Activated T-cell treated with anti-CD3 and anti-CD28 coated beads for 1 hour (primary cell): ENCODE results near the gene ZBTB18.

Source experiments
- DNase-seq: peaks from one replicate; pipeline ENCODE4 v3.0.0-alpha.2; 2020; ENCODE audit warnings: low read depth

Gene ZBTB18

DNA sequence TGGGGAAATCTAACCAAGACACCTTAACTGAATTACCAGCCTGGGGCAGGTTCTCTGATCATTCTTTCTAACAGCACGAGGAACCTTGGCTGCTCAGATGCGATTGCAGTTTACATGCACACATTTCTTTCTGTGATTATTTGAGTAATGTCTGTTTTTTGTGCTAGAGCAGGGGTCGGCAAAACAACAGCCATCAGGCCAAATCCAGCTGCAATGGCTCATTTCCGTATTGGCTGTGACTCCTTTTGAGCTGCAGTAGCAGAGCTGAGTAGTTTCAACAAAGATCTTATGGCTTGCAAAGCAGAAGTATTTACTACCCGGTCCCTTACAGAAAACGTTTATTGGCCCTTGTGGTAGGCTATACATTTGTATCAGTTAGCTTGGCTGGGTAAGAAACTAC, 37.1 kb downstream of the ZBTB18 start:
- no peak for DNase-seq

DNA sequence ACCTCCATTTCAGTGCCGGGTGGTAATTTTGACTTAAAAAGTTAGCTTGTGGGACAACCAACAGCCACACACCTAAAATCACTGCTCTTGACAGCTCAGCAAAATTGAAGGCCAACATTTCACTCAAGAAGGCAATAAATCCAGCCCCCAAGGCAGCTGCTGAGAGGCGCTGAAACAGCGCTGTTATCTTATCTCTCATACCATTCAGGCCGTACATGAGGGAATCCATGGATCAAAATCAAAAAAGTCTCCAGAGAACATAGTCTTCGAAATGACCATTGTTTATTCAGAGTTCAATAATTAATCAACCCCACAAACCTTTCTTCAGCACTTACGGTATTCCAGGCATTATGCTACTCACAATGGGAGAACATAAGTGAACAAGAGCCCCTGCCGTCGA, 38.5 kb downstream of the ZBTB18 start:
- no peak for DNase-seq

DNA sequence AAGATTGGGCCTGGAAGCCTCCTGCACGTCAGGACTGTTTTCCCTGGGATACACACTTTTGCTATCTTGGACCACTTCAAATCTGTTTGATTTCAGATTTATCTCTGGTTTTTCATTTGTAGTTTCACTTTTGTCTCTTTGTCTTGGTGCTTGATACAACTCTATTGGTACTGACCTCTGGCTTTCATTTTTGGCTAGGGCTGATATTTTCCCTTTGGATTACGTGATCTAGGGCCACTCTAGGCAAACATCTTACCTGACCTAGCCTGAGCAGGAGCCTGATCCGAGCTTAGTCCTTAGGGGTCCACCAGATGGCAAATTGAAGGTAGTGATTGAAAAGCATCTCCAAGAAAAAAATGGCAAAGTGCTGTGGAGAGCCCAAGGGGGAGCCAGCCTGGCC, 39.6 kb downstream of the ZBTB18 start:
- DNase-seq, result no peak

DNA sequence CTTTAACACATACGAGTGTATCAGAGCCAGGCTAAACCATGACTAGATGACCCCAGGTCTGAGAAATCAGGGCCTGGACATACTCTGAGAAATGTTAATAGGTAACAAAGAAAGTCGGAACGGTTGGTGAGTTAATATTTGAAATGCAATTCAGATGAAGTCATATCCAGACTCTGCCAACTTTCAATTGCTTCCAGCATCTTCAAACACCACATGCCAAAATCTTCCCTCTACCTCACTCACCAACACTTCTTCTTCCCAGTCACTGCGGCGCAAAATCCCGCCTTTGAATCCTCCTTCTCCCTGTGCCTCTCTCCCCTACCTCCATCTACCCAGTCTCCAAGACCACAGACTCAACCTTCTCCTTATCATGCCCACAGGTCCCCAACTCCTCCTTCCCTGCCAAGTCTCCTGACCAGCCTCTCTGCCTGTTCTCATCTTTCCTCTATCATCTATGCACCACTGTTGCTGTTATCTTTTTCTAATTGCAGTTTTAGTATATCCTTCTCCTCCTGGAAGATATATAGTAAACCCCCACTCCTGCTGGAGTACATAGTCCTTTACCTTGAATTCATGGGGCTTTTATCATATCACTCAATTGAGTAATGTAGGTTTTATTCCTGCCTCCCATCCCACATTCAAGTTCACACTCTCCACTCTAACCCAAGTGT, 41.3 kb downstream of the ZBTB18 start:
- no peak for DNase-seq

DNA sequence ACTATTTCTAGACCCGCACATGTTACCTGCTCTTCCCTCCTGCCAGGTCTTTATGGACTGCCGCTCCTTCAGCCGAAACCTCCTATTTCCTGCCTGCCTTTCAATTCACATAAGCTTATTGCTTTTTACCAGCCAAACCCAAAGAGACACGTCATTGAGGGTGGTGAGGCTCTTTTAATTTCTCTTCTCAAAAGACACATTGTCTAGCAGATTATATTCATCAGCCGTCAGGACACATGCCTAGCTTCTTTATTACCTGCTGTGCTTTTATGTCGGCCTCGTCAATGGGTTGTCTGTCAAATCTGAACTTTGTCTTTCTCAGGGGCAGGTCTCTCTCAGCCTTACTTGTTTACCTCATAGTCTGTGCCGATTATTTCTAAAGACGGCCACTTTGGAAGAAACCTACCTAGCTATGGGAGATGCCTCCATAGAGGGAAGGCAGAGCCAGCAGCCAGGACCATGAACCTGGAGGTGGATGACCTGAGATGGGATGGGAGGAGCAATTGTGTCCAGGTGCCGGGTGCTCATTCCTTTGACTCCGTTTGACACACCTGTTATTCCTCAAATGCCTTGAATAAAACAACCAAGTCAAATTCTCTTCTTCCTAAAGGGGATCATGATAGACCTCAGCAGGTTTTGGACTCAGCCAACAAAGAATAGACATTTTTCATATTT, 42.0 kb downstream of the ZBTB18 start:
- DNase-seq, result no peak

DNA sequence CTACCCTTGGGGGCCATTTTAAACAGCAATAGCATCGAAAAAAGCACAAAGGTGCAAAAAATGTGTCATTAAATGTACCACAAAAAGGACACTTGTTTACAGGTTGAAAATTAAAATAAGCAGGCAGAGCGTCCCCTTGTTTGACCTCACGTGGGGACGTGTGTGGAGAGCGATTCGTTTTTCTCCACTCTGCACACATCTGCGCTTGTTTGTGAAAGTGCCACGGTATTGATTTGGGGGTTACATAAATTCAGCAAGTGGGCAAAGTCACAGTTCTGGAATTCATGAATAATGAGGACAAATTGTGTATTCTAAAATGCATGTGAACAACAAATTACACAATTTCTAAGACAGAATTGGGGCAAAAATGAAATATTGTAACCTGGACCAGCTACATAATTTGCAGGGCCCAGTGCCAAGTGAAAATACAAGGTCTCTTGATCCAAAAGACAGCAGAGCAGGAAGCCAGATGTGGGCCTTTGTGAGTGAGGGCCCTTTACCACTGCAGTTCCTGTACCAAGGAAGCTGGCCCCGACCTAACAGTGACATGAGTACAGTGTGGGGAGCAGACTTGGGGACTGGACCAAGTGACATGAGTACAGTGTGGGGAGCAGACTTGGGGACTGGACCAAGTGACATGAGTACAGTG, 43.9 kb downstream of the ZBTB18 start:
- no peak for DNase-seq

DNA sequence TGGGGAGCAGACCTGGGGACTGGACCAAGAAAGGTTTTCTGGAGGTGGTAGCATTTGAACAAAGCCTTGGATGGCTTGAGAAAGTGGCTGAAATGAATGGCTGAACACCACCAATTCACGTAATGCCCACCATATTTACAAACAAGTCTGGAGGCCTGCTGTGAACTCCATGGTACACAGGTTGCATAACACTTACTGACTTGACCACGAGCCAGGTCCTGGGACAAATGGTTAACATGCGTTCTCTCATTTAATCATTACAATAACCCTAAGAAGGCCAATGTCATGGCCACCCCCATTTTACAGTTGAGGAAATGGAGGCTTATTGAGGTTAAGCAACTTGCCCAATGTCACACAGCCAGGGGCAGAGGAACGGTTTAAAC, 44.4 kb downstream of the ZBTB18 start:
- DNase-seq, result no peak

DNA sequence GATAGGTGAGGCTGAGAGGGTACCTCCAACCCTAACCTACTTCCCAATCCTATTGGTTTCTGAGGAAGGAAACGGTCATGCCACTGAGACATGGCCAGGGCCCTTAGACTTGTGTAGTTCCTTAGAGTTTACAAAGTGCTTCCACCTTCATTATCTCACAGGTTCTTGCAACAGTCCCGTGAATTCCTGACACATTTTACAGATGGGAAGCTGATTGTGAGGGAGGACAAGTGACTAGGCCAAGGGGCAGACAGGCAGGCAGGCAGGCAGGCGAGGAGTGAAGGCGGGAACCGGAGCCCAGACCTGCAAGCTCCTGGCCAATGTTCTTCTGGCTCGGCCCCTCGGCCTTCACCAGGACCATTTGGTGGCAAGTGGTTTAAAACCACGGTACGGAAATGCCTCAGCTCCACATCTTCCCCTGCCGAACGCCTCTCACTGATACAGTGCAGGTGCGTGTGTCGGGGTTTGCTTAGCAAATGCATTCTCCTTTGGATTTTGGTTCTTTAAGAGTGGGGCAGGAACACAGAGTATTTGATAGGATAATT, 45.1 kb downstream of the ZBTB18 start:
- DNase-seq, result no peak

DNA sequence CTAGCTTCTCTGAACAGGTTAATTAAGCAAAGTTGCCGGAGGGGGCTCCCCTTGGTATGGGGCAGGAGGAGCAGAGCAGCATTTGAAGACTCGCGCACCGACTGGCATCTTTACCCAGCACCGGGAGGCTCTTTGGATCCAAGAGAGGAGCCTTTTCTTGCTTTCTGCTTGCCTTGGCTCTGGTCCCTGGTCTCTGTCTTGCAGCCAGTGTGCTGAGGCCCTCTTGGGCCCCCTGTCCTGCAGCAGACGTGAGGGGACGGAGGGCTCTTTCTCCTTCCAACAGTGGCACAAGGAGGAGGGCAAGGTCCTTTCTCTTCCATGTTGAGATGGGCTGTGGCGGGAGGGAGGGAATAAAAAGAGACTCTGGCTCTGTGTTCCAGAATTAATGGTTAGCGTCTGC, 45.6 kb downstream of the ZBTB18 start:
- no peak for DNase-seq

DNA sequence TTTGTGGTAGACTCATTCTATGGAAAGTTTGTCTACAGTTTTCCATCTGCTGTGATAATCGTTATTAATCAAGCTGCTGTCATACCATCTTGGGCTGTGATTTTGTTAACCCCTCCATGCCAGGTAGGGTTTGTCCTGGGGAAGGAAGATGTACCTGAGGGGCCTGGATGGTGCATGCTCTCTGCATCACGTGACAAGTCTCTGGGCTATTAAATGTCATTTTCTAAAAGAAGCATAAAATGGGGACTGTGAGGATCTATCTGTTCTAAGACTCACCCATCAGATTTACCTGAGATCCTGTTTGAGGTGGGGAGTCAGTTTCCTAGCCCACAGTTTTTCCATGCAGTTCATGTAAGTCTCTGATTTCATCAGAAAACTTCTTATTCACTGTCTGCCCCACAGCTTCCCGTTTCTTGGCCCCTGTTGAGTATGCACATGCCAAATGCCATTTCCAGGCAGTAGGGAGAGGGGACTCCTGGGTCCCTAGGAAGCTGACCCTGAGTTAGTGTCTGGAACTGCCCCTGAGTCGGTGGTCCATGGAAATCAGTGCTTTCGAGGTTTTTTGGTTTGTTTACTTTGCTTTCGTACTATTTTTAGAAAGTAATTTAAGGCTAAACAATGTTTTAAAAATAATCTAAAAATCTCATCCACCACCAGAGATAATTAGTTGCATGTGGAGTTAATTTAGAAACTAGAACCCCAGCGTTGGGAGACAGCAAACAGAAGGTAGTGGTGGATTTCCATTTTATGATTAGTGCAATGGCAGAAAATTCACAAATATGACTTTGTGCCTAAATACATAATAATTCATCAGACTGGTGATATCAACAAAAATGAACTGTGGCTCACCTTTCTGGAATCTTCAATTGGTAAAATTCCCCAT, 46.7 kb downstream of the ZBTB18 start:
- DNase-seq, result no peak

DNA sequence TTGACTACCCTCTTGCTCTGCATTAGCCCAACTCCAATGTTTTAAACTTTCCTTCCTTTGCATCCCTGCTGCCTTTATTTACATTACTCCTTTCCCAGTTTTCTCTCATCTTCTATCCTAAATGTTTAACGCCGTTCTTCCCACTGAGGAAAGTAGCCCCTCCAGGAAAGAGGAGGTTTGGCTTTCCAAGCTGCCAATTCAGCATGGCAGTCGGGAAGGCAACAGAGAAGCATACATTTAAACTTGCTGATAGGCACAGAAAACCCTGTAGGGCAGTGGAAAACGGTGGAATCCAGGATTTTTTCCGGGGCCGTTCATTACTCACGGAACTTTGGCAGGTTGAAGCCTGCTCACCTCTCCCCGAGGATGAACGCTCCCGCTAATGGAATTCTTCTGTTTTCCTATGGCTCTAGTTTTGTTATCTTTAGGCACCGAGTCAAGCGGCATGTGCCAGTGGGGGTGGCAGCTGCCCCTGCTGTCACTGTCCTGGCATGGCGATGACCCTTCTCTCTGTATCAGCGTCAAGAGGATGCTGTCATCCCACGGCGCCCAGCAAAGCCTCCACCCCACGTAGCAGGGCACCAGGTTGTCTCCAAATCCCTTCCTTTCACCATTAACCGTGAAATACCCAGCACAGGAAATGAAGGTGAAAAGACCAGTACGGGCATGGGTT, 48.3 kb downstream of the ZBTB18 start:
- no peak for DNase-seq

DNA sequence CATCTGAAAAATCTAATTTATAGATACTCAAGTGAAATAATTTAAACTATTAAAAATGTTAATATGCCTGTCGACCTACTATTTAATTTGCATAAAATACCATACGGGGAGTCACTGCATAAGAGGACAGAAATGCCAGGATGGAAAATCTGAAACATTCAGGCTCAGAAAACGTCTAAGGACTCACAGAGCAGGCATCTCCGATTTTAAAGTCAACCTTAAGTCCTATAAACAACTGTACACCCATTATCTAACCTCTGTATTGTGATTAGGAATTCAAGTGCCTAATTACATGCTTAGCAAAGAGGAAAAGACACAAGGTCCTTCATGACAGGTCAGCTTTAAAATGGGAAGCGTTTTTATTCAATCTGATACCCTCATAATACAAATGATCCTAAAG, 49.2 kb downstream of the ZBTB18 start:
- DNase-seq, result no peak

DNA sequence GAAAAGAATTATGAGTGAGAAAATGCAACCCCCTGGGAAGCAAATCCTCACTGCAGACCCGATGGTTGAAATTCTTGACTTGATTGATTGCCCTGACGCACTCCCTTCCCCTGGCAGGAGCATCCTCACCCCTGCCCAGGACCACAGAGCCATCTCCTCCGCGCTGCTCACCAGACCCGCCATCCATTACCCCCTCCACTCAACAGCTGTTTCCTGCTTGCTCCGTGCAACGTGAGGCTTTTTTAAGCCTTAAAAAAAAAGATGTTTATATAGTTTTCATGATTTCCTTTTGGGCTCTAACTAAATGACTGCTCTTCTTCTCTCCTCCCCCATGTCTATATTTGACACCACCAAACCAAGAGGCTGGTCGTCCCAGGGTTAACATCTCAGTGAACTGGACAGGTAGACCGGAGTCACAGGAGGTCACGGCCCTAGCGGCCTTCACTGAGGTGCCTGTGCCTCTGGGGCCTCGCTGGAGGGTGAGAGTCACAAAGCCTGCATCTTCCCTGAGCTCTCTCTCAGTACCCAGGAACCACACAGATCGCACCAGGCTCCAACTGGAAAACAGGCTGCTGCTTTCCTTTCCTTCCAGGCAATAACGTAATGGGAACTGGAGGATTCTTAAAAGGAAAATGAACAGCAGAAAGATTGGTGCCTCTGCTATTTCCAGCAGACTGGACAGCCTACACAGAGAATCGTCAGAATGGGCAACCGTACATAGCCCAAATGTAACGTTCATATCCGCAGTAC, 49.8 kb downstream of the ZBTB18 start:
- no peak for DNase-seq

DNA sequence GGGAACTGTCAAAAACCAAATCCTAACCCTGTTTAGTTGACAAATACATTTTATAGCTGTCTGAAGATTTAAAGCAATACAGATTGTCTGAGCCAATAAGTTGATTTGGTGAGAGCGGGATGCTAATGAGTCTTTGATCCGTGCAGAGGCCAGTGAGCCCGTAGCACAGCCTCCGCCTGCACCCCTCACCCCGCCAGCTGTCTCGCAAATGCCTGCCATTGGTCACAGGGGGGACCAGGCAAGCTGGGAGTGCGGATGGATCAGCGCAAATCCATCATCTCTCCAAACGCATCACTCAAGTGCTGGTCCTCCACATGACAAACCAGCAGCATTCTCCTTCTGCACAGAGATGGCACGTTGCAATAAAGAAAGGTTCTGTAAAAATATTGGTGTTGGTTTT, 51.0 kb downstream of the ZBTB18 start:
- DNase-seq, result no peak

DNA sequence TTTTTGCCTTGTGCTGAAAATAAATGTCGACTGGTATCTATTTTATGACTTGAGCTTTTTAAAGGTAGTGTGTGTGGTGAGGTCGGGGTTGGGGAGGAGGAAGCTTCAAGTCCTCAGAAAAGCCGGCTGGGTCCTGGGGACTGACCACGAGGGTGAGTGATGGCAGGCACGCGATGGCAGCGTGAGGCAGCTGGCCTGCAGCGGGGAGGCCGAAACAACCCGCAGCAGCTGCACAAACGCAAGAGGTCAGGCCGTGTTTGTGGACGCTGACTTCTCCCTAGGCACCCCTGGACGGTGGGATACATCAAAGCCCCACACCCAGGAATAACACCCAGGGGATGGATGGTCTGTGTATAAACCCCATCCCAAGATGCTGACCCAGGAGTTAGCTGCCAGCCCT, 51.4 kb downstream of the ZBTB18 start:
- no peak for DNase-seq

DNA sequence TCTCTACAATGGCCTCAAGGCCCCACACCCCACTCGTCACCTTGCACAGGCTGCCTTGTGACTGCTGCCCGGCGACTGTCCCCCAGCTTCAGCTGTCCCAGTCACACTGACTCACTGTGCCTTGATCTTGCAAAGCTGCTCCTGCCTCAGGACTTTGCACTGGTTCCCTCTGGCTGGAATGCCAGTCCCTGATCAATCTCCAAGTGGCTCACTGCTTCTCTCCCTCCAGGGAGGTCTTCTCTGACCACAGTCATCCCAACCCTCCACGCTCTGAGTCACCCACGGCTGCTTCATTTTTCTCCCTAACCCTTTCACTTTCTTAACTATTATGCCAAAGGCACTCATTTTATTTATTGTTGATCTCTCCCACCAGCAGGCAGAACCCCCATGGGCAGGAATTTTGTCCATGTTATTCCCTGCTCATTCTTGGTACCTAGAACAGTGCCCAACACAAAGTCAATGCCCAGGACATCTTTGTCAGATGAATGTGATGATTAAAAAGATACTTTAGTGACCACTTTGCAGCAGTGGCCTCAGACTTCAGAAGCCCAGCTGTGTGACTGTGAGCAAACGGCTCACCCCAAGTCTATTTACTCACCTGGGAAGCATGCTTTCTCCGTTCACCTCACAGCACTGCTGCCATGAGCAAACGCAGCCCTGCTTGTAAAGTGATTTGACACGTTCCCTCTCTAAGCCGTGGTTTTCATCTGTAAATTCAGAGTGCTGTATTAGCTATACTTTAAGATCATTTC, 53.4 kb downstream of the ZBTB18 start:
- DNase-seq, result no peak

DNA sequence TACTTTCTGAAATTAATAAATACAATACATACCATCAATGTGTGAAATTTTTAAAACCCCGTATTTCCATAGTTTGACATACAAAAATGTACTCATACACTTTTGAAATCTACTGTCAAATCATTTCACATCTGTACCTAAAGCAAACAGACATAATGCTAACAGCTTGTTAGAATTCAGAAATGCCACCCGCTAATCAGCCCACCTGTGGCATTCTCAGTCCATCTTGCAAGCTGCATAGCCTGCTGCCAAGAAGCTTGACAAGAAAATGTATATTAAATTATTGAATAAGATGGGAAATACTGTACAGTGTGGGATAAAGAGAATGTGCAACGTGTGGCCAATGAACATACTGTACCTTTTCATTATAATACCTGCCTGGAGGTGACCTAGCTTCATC, 55.1 kb downstream of the ZBTB18 start:
- no peak for DNase-seq
